Body of pancreas (tissue), 4 donors: ENCODE data around the gene ECE2. TPM values are rescaled to one million over a fixed set of nuclear protein-coding genes. Genes with fewer than 3 reads are reported as not detected.
A peak's percentile ranks its signal among the peaks of the same experiment; 100 is the strongest.
"Not testable (repeated sequence)": the region's sequence is repeated elsewhere in the genome, so short reads cannot be mapped to it uniquely, and the experiment has no call there.

ENCODE experiments used
- ATAC-seq: fragments of 150-250 bp; one replicate; pipeline ENCODE4 v1.9.1; 2016
- DNase-seq, 4 donors: peaks; one replicate each; pipeline ENCODE4 v3.0.0-alpha.2; 2019
- H3K27ac ChIP-seq, 4 donors: fragments of 200-600 bp; sonication (generic); 1 replicate in 3 of 4; 2 replicates in 1 of 4; pipeline versions ENCODE4 v1.5.1 to v1.6.1; 2016 to 2019; ENCODE audit warnings: mild to moderate bottlenecking in 1 of 4, mixed read lengths in 1 of 4, moderate library complexity in 1 of 4
- H3K27me3 ChIP-seq, 2 donors: fragments of 200-600 bp; sonication (generic); one replicate each; pipeline ENCODE4 v1.6.0; 2016; ENCODE audit warnings: mild to moderate bottlenecking in 1 of 2
- H3K36me3 ChIP-seq, 2 donors: fragments of 200-600 bp; sonication (generic); replicated peaks in 1 of 2; 2 replicates each; pipeline ENCODE4 v1.5.1; 2016; ENCODE audit warnings: low read depth in 2 of 2; ENCODE audit not compliant: insufficient read depth in 1 of 2
- H3K4me1 ChIP-seq: fragments of 200-600 bp; sonication (generic); one replicate; pipeline ENCODE4 v1.6.0; 2016
- H3K4me3 ChIP-seq, 2 donors: fragments of 200-600 bp; sonication (generic); 1 replicate in 1 of 2; 2 replicates in 1 of 2; pipeline ENCODE4 v1.5.1; 2016 to 2019
- H3K9me3 ChIP-seq, 3 donors: fragments of 200-600 bp; sonication (generic); 1 replicate in 2 of 3; 2 replicates in 1 of 3; pipeline ENCODE4 v1.5.1; 2016
- POLR2A ChIP-seq, 3 donors: fragments of 450-650 bp; IDR thresholded peaks; one replicate each; pipeline ENCODE4 v1.6.1; 2016; ENCODE audit warnings: antibody characterized with exemption in 3 of 3, mild to moderate bottlenecking in 2 of 3
- WGBS, 2 donors: methylation state at CpG; one replicate each; pipeline ENCODE4 v1.1.5; 2017; 5-methylcytosine and 5-hydroxymethylcytosine counted together
- intact Hi-C: fragments of 100-400 bp; cut with DNase I; formaldehyde crosslinking; loops from one replicate; pipeline ENCODE4 v1.15.1; 2023
- total RNA-seq, 2 donors: library from RNA; depleted of rRNA; stranded (reverse); fragments of >200 nt; gene quantifications; one replicate each; pipeline ENCODE4 v1.1.0, GENCODE V29; 2016
- TF ChIP-seq, protein P1 (sequence below), 7 experiments: fragments of 450-650 bp in 4 of 7; fragments of 200-600 bp in 3 of 7; sonication (generic) in 3 of 7; IDR thresholded peaks; one replicate each; pipeline ENCODE4 v1.5.1; 2016 to 2019; ENCODE audit warnings: antibody characterized with exemption in 7 of 7

ECE2 gene
- total RNA-seq, 2 donors from 2014 or later: 11.7 to 18.8 TPM

DNA sequence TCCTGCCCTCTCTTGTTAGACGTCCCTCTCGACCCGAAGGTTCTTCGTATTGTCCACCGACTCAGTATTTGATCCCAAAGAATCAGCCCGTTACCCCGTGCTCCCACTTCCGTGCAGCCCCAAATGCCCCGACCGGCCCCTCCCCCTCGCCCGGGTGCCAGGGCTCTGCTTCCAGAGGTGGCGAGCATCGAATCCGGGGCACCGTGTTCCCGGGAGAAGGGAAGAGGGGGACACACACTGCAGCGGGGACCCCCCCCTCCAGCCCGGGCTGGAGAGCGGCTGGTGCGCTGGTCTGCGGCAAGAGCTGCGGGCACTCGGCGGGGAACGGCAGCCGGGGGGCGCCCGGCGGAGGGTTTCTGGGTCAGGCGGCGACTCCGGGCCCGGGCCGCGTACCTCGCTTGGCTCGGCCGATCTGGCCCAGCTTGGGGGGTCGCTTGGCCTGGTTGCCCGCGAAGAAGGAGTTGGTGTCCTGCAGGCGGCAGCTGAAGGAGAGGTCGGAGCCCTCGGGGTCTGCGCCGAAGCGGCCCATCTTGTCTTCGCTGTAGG is 15.0 kb upstream of the ECE2 start:
- H3K27ac ChIP-seq: peak overlapping the region; percentile 74 to 88 (median 86)
- H3K27me3 ChIP-seq: no peaks in the 10 kb centered on the region

DNA sequence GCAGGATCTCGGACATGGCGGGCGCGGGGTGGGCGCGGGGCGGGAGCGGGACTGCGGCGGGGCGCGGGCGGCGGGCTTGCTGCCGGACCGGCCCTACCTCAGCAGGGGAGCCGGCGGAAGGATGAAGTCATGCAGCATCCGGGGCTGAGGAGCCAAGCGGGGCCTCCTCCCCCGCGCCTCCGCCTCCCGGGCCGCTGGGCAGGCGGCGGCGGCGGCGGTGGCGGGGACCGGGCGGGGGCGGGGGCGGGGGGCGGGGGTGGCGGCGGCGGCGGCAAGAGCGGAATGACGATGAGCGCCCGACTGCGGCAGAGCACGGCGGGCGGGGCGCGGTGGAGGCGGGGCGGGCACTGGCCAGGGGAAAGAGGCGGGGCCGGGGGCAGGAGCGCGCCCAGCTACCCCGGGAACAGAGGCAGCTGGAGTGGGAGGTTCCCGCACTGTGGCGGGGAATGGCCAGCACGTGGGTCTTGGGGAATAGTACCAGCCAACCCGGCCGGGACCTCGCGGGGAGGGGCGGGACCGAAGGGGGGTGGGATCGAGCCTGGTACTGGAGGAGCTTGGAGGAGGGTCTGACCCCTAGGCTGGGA is 14.5 kb upstream of the ECE2 start, which contains the start of gene CAMK2N2:
Gene CAMK2N2 (minus strand): TSS at position 284 of the 584 bp plus-strand sequence. CDS start 268 bp downstream, at position 16.
- H3K36me3 ChIP-seq: no peaks in the 10 kb centered on the region
- DNase-seq (peak; percentile 97), ATAC-seq (peak; percentile 83)
- H3K27me3 ChIP-seq: no peaks in the 10 kb centered on the region
- H3K4me1 ChIP-seq: peaks cover 30% of the 10 kb centered on the region
- intact Hi-C loops: no loop called here
- peak within 1 kb of the TSS; percentile 21 to 34 for H3K4me3 ChIP-seq
- peak in 1 of 3 donors; percentile 52 for TF ChIP-seq POLR2A (IDR thresholded peaks at IDR 0.05)
- TF ChIP-seq, protein P1, sequence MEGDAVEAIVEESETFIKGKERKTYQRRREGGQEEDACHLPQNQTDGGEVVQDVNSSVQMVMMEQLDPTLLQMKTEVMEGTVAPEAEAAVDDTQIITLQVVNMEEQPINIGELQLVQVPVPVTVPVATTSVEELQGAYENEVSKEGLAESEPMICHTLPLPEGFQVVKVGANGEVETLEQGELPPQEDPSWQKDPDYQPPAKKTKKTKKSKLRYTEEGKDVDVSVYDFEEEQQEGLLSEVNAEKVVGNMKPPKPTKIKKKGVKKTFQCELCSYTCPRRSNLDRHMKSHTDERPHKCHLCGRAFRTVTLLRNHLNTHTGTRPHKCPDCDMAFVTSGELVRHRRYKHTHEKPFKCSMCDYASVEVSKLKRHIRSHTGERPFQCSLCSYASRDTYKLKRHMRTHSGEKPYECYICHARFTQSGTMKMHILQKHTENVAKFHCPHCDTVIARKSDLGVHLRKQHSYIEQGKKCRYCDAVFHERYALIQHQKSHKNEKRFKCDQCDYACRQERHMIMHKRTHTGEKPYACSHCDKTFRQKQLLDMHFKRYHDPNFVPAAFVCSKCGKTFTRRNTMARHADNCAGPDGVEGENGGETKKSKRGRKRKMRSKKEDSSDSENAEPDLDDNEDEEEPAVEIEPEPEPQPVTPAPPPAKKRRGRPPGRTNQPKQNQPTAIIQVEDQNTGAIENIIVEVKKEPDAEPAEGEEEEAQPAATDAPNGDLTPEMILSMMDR (IDR thresholded peaks at IDR 0.05): no peak
- 0% methylated on average over 5 to 31 of the region's 67 CpGs for WGBS, 2 donors
- H3K9me3 ChIP-seq: no peaks in the 10 kb centered on the region
- peak within 1 kb of the TSS; percentile 86 to 99 (median 96) for H3K27ac ChIP-seq

More for the DNA sequence above, 15.0 kb upstream of the ECE2 start:
- Histone ChIP-seq H3K36me3 (no peaks in the 10 kb centered on the region), H3K9me3 (no peaks in the 10 kb centered on the region), H3K4me1 (peaks cover 30% of the 10 kb centered on the region), H3K4me3 (peak overlapping the region; percentile 21 to 34)
- DNase-seq: peak; percentile 32 to 51 (median 42)
- TF ChIP-seq, protein P1 (IDR thresholded peaks at IDR 0.05): no peak
- TF ChIP-seq POLR2A (IDR thresholded peaks at IDR 0.05): no peak
- intact Hi-C loops: no loop called here
- WGBS, 2 donors: 0 to 1% methylated on average over 14 to 49 of the region's 49 CpGs
- no peak for ATAC-seq

DNA sequence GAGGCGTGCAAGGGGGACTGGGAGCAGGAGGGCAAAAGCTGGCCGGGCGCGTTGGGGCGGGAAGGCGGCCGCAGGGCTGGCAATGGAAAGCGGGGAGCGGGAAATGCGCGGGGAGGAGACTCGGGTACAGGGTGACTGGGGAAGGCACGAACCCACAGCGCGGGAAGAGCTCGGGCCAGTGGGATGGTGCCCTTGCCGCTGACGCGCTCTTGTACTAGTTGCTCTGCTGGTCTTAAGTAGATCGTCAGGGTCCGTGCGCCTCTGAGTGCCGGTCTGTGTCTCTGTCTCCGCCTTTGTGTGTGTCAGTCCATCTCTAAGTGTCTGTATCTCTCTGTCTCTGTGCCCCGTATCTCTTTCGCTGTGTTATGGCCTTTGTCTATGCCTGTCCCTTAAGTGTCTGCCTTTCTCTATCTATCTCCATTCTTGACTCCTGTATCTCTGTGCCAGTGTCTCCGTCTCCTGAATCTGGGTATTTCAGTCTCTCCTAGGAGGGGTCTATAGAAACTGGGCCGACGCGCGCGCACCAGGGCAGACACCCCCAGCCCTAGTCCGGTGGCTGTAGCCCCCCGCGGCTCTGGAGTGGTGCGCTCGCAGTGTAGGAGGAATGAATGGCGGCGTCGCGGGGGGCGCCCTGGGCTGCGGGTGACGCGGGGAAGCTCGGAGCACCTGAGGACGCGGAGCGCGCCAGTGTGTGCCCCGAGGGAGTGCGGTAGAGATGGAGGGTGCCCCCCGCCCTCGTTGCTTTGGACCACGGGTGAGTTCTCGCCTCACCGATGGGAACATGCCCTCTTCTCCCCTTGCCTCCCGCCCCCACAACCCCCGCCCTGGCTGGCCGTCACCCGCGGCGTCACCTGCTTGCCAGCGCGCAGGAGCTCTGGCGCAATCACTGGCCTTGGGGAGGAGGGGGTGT is 13.7 kb upstream of the ECE2 start:
- TF ChIP-seq POLR2A (IDR thresholded peaks at IDR 0.05): peak; percentile 76 to 98 (median 95)
- TF ChIP-seq, protein P1 (IDR thresholded peaks at IDR 0.05): no peak
- WGBS, 2 donors: 1 to 3% methylated on average over 44 to 65 of the region's 66 CpGs
- no peaks in the 10 kb centered on the region for H3K36me3 ChIP-seq
- H3K4me3 ChIP-seq: no peak overlapping the region
- H3K4me1 ChIP-seq: peaks cover 30% of the 10 kb centered on the region
- ATAC-seq (peak; percentile 69), DNase-seq (peak; percentile 90 to 95 (median 91))
- H3K27ac ChIP-seq: peak overlapping the region; percentile 86 to 99 (median 96)
- no peaks in the 10 kb centered on the region for H3K27me3 ChIP-seq
- no peaks in the 10 kb centered on the region for H3K9me3 ChIP-seq
- intact Hi-C loops: no loop called here

DNA sequence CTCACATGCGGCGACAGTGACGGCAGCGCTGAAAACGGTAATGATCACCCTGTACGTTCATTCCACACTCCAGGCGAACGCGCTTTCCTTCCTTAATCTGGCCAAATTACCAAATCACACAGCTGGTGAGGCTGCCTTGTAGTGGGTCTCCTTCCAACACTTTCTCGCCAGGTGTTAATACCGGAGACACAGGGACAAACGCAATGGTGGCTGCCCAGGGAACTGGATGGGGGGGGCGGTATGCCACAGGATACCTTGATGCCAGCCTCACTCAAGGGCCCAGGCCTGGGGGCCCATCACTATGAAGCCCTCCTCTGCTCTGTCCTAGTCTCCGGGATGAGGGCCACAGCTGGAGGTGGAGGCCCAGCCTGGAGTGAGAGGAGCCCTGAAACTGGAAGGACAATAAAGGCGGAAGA is 13.1 kb upstream of the ECE2 start:
- no peak for ATAC-seq
- DNase-seq: no peak
- Histone ChIP-seq H3K27ac (peak overlapping the region; percentile 86 to 99 (median 96)), H3K4me1 (peaks cover 30% of the 10 kb centered on the region), H3K36me3 (no peaks in the 10 kb centered on the region), H3K27me3 (no peaks in the 10 kb centered on the region), H3K4me3 (no peak overlapping the region), H3K9me3 (no peaks in the 10 kb centered on the region)
- WGBS, 2 donors: 13 to 16% methylated on average over 9 to 15 of the region's 15 CpGs
- TF ChIP-seq, protein P1 (IDR thresholded peaks at IDR 0.05): no peak
- peak; percentile 55 to 82 (median 69) for TF ChIP-seq POLR2A (IDR thresholded peaks at IDR 0.05)
- intact Hi-C loops: no loop called here

DNA sequence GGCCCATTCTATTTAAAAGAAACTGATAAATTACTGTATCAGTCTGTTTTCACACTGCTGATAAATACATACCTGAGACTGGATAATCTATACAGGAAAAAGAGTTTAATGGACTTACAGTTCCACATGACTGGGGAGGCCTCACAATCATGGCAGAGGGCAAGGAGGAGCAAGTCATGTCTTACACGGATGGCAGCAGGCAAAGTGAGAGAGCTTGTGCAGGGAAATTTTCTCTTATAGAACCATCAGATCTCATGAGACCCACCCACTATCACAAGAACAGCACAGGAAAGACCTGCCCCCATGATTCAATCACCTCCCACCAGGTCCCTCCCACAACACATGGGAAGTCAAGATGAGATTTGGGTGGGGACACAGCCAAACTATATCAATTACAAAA is 8.6 kb upstream of the ECE2 start:
- H3K9me3 ChIP-seq, ATAC-seq, H3K36me3 ChIP-seq, DNase-seq, H3K27me3 ChIP-seq, intact Hi-C loops, H3K27ac ChIP-seq, H3K4me3 ChIP-seq, H3K4me1 ChIP-seq: not testable (repeated sequence)
- WGBS, 2 donors: 87 to 93% methylated on average over 1 of the region's 1 CpG
